Femur (tissue), 1 donor: ENCODE results near the gene ZNF641.
A peak's percentile ranks its signal among the peaks of the same experiment; 100 is the strongest.
"Not testable (repeated sequence)": the region's sequence is repeated elsewhere in the genome, so short reads cannot be mapped to it uniquely, and the experiment has no call there.

Experiments used
- DNase-seq: peaks from one replicate; pipeline ENCODE4 v3.0.0-alpha.2; 2017

Gene ZNF641

DNA sequence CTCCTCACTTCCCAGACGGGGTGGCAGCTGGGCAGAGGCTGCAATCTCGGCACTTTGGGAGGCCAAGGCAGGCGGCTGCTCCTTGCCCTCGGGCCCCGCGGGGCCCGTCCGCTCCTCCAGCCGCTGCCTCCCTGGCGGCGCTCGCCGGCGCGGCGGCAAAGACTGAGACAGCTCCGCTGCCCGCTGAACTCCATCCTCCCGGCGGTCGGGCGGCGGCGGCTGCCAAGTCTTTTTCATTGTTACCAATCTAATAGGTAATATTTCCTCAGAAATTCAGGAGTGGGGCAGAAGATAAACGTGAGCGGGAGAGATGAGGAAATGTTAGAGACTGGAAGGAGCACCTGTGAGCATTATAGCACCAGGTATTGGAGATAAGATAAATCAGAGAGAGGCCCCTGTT is 17.0 kb downstream of the ZNF641 start:
- not testable (repeated sequence) for DNase-seq

DNA sequence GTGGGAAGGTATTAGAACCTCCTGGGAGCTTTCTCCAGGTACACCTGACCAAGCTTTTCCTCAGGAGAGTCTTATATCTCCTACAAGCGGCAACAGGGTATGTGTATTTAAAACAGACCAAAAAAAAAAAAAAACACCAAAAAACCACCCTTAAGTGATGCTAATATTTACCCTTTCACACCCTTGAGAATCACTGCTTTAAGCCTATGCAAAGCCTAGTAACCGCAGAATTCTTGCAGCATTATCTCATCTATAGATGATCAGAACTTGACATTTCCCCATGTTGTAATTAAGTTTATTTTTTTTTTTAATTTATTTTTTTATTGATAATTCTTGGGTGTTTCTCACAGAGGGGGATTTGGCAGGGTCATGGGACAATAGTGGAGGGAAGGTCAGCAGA is 19.3 kb downstream of the ZNF641 start:
- no peak for DNase-seq

DNA sequence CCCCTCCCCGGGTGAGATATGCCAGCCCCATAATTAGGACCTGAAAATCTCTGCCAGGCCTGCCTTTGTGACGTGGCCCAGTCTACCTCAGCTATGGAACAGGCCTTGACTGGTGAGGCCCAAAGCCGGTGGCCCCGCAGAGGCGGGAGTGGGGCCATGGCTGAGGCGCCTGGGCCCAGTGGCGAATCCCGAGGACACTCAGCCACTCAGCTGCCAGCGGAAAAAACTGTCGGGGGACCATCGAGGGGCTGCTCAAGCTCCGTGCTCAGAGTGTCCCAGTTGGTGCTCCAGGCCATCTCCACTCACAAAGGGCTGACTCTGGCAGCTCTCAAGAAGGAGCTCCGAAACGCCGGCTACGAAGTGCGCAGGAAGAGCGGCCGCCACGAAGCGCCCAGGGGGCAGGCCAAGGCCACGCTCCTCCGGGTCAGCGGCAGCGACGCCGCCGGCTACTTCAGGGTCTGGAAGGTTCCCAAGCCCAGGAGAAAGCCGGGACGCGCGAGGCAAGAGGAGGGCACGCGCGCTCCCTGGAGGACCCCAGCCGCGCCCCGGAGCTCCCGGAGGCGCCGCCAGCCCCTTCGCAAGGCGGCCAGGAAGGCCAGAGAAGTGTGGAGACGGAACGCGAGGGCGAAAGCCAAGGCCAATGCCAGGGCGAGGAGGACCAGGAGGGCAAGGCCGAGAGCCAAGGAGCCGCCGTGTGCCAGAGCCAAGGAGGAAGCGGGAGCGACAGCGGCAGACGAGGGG is 21.4 kb downstream of the ZNF641 start:
- DNase-seq: no peak

DNA sequence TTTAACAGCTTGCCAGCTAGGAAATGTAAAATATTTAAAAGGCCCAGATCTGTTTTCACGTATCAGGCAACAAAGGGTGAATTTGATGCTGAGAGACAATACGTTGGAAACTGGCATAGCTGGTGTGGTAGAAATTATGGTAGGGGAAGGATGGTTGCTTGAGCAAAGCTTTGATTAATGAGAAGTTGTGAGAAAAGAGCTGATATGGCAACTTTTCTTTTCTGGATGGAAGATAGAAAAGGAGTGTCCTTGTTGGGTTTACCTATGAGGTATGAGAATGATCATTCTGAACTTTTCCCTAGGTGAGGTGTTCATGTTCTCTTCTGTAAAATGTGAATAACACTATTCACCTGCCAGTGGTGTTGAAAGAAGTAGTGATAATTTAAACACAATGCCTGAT is 34.2 kb downstream of the ZNF641 start:
- DNase-seq: no peak

DNA sequence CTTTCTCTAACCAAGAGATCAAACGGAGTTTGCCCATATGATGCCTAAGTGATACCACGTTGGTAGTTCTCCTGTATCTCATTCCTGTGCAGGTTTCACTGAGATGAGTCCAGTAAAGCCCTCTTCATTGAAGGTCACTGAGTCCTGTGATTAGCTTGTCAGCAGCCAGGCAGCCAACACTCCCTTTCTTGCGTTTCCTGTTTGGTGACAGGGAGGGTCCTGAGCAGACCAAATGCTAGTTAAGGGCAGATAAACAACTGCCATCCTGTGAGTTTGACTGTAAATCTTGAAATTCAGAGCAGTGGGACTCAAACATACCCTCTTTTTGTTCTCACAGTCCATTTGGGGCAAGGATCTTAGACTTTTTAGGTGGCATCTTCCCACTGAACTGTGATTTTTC is 39.4 kb downstream of the ZNF641 start:
- no peak for DNase-seq

DNA sequence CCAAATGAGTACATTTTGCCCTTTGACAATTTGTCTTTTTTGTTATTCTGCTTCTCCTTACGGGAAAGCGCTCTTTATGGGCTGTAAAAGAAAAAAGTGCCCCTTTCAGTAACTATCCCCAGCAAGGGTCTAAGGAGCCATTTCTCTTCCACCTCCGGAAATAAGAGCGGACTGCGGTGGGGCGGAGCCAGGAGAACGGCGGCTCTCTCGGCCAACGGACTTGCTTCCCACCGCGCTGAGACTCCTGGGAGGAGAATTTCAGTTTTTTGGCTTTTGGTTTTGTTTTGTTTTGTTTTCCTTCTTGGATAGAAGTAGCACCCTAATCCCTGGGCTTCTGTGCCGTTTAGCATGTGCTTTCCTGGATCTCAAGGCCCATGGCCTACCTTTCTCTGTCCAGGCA is 43.5 kb downstream of the ZNF641 start:
- DNase-seq: no peak

DNA sequence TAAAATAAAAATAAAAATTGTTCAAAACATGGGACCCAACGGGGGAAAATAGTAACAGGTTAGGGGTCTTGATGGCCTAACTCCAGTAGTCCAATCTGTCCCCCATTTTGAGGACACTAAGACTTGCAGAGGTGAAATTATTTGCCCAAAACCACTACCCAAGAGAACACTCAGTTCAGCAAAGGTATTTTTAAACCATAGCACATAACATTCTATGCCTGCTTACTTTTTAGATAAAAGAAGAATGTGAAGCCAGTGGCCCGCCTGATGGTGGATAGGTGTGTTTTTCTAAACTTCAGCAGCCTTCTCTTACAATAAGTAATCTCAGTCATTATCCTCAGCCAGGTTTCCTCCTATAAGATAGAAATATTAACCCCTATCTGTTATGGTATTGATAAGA is 45.5 kb downstream of the ZNF641 start:
- DNase-seq: no peak

DNA sequence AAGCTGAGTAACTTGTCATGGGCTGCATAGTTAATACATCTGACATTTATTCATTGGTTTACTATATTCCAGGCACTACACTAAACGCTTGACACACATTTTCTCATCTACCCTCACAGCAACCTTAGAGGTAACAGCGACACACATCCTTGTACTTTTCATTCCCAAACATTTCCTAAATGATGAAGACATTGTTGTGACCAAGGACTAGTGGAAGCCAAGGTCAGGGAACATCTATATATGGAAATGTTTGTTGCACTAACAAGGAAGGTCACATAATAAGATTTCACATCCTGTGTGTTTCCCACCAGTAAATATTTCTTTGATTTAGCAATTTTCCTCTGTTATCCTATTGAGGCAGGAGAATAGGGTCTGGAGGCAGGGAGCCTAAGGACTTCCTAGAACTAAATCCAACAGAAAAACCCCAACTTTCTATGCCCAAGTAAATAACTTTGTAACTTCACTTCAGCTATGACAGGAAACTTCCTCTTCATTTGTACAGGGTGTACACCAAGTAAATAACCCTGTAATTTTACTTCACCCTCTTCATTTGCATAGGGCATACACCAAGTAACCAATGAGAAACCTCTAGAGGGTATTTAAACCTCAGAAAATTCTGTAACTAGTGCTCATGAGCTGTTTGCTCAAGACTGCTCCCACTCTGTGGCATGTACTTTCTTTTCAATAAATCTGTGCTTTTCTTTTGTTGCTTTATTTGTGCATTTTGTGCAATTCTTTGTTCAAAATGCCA is 48.4 kb downstream of the ZNF641 start:
- DNase-seq: no peak

DNA sequence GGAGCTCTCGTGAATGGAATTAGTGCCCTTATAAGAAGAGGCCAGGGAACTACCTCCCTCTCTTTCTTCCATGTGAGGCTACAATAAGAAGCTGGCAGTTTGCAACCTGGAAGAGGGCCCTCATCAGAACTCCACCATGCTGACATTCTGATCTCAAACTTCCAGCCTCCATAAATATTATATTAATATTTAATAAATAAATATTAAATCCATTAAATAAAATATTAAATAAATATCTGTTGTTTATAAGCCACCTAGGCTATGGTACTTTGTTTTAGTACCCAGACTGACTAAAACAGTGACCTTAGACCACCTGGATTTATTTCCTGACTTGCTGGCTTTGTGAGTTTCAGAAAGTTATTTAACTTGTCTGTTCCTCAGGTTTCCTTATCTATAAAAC is 49.9 kb downstream of the ZNF641 start:
- DNase-seq: no peak

DNA sequence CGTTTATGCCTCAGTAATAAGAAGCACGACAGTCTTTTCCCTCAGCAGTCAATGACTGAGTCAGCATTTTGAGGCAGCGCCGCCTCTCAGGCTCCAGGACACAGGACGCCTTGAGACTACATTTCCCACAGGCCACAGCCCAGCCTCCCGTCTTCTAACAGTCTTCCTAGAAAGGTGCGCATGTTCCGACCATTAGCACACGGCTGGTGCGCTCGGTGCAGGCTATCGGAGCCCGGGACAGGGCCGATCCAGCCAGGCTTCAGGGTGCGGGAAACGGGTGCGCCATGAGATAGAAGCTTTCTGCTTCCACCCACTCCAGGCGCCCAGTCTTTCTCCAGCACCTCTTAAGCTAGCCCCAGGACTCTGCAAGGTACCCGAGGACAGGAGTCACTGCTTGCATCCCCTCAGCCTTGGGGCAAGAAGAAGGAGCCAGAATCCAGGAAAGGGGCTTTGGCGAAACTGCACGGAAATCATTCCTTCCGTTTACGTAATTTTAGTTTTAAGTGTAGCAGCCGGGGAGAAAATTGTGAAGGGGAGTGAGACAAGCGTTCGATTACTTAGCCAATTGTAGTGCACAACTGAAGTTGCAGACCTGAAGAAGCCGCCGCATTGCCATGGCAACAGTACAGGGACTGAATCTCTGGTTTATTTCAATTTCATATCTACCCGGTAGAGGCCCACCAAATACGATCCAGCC is 54.0 kb downstream of the ZNF641 start:
- DNase-seq: peak; percentile 79

DNA sequence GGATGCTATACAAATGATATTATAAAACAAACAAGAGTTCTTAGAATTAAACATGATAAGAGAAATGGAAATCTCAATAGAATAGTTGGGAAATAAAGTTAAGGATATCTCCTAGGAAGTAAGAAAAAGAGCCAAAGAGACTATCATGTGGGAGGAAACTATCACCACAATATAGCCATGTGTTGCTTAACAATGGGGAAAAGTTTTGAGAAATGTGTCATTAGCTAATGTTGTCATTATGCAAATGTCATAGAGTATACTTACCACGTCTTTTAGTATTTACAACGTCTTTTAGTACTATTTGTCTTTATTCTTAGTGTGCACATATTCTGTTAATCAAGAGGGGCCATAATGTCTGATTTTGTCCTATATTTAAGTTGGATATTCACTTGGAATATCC is 58.7 kb downstream of the ZNF641 start:
- no peak for DNase-seq

DNA sequence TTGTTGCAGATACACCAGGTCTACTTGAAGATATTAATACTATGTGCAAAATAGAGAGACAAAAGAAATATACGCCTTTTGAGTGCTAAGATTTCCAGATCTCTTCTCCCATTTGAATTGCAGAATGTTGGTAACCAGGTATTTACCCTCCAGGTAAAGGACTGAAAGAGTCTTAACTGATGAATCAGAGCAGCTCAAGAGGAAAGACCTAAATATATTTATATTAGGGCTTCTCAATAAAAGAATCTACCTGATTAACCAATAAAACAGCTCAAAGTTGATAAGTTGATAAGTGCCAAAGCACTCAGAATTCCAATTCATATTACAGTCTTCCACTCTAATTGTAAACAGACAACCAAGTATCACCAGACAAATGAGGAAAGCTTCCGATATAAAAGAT is 59.2 kb downstream of the ZNF641 start:
- DNase-seq: no peak

DNA sequence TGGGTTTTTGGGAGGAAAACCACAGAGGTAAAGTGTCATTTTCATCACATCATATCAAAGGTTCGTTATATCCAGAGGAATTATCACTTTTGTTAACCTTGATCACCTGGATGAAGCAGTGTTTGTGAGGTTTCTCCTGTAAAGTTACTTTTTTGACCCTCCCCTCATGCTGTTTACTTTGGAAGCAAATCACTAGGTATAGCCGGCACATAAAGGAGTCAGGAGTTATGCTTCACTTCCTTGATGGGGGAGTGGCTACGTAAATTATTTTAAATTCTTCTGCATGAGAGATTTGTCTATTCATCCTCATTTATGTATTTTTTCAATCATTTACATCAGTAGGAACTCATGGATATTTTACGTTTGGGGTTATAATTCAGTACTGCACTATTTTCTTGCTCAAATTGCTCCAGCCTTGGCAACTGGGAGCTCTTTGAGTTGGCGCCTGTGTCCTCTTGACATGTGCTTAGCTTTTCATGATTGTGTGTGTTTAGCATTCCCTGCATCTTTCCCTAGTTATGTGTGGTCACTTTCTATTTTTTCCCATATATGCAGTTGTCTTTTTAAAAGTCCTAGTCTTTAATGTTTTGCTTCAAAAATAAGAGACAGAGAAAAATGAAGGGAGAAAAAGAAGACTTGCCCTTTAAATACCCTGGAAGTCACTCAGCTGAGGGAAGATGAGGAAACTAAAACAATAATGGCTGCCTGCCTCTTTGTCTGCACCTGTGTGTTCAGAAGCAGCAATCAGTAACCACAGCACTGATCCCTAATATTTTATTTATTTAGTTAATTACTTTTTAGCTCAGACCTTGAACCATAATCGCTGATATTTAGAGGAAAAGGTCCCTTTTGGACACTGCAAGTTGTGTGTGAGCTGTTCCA is 62.1 kb downstream of the ZNF641 start:
- no peak for DNase-seq
